Gastrocnemius medialis (tissue), 4 donors: ENCODE measurements around the gene PTPRC. TPM values are rescaled to one million over a fixed set of nuclear protein-coding genes. Genes with fewer than 3 reads are reported as not detected.

ENCODE experiments used
- ATAC-seq, 2 donors: fragments of 150-250 bp; one replicate each; pipeline ENCODE4 v1.9.1; 2016
- DNase-seq, 2 donors: peaks; one replicate each; pipeline ENCODE4 v3.0.0-alpha.2; 2019
- H3K27ac ChIP-seq, 4 donors: fragments of 200-600 bp; sonication (generic); 1 replicate in 1 of 4; 2 replicates in 3 of 4; pipeline ENCODE4 v1.5.1; 2016 to 2018; ENCODE audit warnings: mild to moderate bottlenecking in 2 of 4, moderate library complexity in 1 of 4
- H3K27me3 ChIP-seq, 3 donors: fragments of 200-600 bp; sonication (generic) in 2 of 3; 1 replicate in 1 of 3; 2 replicates in 2 of 3; pipeline versions ENCODE4 v1.5.1 to v1.6.0; 2016 to 2019; ENCODE audit warnings: mild to moderate bottlenecking in 1 of 3, moderate library complexity in 1 of 3
- H3K36me3 ChIP-seq, 2 donors: fragments of 200-600 bp; sonication (generic) in 1 of 2; one replicate each; pipeline ENCODE4 v1.5.1; 2017 to 2018
- H3K4me1 ChIP-seq, 2 donors: fragments of 200-600 bp; sonication (generic) in 1 of 2; one replicate each; pipeline ENCODE4 v1.5.1; 2016 to 2017; ENCODE audit warnings: mild to moderate bottlenecking in 2 of 2
- H3K4me3 ChIP-seq, 4 donors: fragments of 200-600 bp; sonication (generic) in 3 of 4; 1 replicate in 1 of 4; 2 replicates in 3 of 4; pipeline ENCODE4 v1.5.1; 2016 to 2019; ENCODE audit warnings: mild to moderate bottlenecking in 2 of 4
- H3K9me3 ChIP-seq, 3 donors: fragments of 200-600 bp; sonication (generic) in 2 of 3; 1 replicate in 1 of 3; 2 replicates in 2 of 3; pipeline ENCODE4 v1.5.1; 2016 to 2019
- CTCF ChIP-seq, 5 experiments: fragments of 450-650 bp in 3 of 5; fragments of 200-600 bp in 2 of 5; sonication (generic) in 2 of 5; IDR thresholded peaks in 4 of 5; conservative IDR thresholded peaks in 1 of 5; 1 replicate in 4 of 5; 2 replicates in 1 of 5; pipeline ENCODE4 v1.5.1; 2016 to 2019; ENCODE audit warnings: antibody characterized with exemption in 5 of 5, mild to moderate bottlenecking in 3 of 5, moderate library complexity in 3 of 5
- POLR2A ChIP-seq, 2 donors: fragments of 450-650 bp; IDR thresholded peaks; one replicate each; pipeline ENCODE4 v1.6.1; 2017; ENCODE audit warnings: antibody characterized with exemption in 2 of 2, mild to moderate bottlenecking in 2 of 2, moderate library complexity in 2 of 2
- in situ Hi-C, 4 donors: fragments of 200-750 bp; cut with MboI; loops; one replicate each; pipeline versions ENCODE4 v1.15.0 to v1.8.0; 2017; ENCODE audit warnings: low sequenced_read_pairs in 4 of 4
- intact Hi-C: fragments of 100-400 bp; cut with DNase I; formaldehyde crosslinking; loops from one replicate; pipeline ENCODE4 v1.15.1; 2023; ENCODE audit warnings: low total_unique reads
- total RNA-seq, 4 donors: library from RNA; depleted of rRNA; stranded (reverse); fragments of >200 nt; gene quantifications; one replicate each; pipeline versions ENCODE4 v1.1.0 to v1.2.3, GENCODE V29; 2016

PTPRC gene
- total RNA-seq, 4 donors from 2014 or later = 1.7 to 10.4 (median 5.3) TPM

- no peaks in the 10 kb centered on the region for H3K4me1 ChIP-seq
- DNase-seq (no peak), ATAC-seq (no peak)
- H3K27me3 ChIP-seq = no peaks in the 10 kb centered on the region
- intact Hi-C loops = no loop called here
- H3K27ac ChIP-seq = no peak overlapping the region
- H3K4me3 ChIP-seq = no peak overlapping the region
- TF ChIP-seq POLR2A (IDR thresholded peaks at IDR 0.05) (no peak), CTCF (IDR thresholded peaks at IDR 0.05 in 4 of 5, conservative IDR thresholded peaks at IDR 0.05 in 1 of 5) (no peak)
- H3K9me3 ChIP-seq = no peaks in the 10 kb centered on the region
- H3K36me3 ChIP-seq = no peaks in the 10 kb centered on the region
- in situ Hi-C loops = no loop called here
These were observed 33.3 kb downstream of the PTPRC start for GRCh38 chr1:198672124-198672523.

- Histone ChIP-seq H3K4me3 (no peak overlapping the region), H3K27me3 (no peaks in the 10 kb centered on the region), H3K9me3 (no peaks in the 10 kb centered on the region), H3K4me1 (no peaks in the 10 kb centered on the region), H3K36me3 (no peaks in the 10 kb centered on the region), H3K27ac (no peak overlapping the region)
- ATAC-seq = no peak
- in situ Hi-C loops (no loop called here), intact Hi-C loops (no loop called here)
- no peak for TF ChIP-seq POLR2A (IDR thresholded peaks at IDR 0.05)
- no peak for TF ChIP-seq CTCF (IDR thresholded peaks at IDR 0.05 in 4 of 5, conservative IDR thresholded peaks at IDR 0.05 in 1 of 5)
- no peak for DNase-seq
These were observed 35.2 kb downstream of the PTPRC start for GRCh38 chr1:198674009-198674408.

- TF ChIP-seq CTCF (IDR thresholded peaks at IDR 0.05 in 4 of 5, conservative IDR thresholded peaks at IDR 0.05 in 1 of 5) (no peak), POLR2A (IDR thresholded peaks at IDR 0.05) (no peak)
- ATAC-seq = no peak
- H3K27ac ChIP-seq = no peak overlapping the region
- no peak for DNase-seq
- no peaks in the 10 kb centered on the region for H3K36me3 ChIP-seq
- in situ Hi-C loops = no loop called here
- H3K9me3 ChIP-seq = no peaks in the 10 kb centered on the region
- no peak overlapping the region for H3K4me3 ChIP-seq
- H3K27me3 ChIP-seq = no peaks in the 10 kb centered on the region
- H3K4me1 ChIP-seq = no peaks in the 10 kb centered on the region
- intact Hi-C loops = no loop called here
These were observed 37.4 kb downstream of the PTPRC start for GRCh38 chr1:198676253-198676652.

DNA sequence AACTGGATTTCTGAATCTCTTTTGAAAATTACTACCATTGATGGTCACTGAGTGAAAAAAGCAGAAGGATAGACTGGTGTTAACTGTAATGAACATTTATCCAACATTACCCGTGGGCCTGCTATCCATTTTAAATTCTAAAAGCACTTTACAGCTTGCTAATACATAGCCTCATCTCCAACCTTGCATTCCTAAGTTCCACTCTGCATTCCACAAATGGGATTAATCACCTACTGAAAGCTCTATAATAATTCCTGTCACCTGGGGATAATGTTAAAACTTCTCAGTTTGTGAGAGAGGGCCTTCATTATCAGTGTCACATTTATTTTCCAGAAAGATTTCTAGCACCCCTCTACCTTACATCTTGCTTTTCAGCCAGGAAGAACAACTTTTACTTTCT, 38.2 kb downstream of the PTPRC start:
- no peaks in the 10 kb centered on the region for H3K27me3 ChIP-seq
- no peak overlapping the region for H3K4me3 ChIP-seq
- DNase-seq (no peak), ATAC-seq (no peak)
- H3K36me3 ChIP-seq = no peaks in the 10 kb centered on the region
- H3K27ac ChIP-seq = no peak overlapping the region
- intact Hi-C loops (no loop called here), in situ Hi-C loops (no loop called here)
- H3K9me3 ChIP-seq = no peaks in the 10 kb centered on the region
- no peaks in the 10 kb centered on the region for H3K4me1 ChIP-seq
- TF ChIP-seq CTCF (IDR thresholded peaks at IDR 0.05 in 4 of 5, conservative IDR thresholded peaks at IDR 0.05 in 1 of 5) = no peak
- TF ChIP-seq POLR2A (IDR thresholded peaks at IDR 0.05) = no peak

DNA sequence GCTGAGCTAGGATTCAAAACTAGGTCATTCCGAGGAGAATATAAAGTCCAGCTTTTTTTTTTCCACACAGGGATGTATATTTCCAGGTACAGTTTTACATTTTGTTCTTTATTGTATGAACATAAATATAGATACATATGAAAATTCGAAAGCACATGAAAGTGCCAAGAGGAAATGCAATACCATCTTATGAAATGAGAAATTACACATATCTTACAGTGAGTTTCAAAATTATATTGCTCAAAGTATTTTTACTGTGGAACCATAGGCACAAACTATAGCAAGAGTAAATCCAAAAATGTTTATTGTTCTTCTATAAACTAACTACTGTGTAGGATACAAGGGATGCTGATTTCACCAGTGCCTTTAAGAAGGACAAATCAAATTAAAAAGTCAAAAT, 39.0 kb downstream of the PTPRC start:
- in situ Hi-C loops (no loop called here), intact Hi-C loops (no loop called here)
- H3K36me3 ChIP-seq = no peaks in the 10 kb centered on the region
- no peak for ATAC-seq
- no peaks in the 10 kb centered on the region for H3K9me3 ChIP-seq
- H3K4me1 ChIP-seq = no peaks in the 10 kb centered on the region
- H3K4me3 ChIP-seq = no peak overlapping the region
- no peak for DNase-seq
- no peak overlapping the region for H3K27ac ChIP-seq
- no peak for TF ChIP-seq CTCF (IDR thresholded peaks at IDR 0.05 in 4 of 5, conservative IDR thresholded peaks at IDR 0.05 in 1 of 5)
- TF ChIP-seq POLR2A (IDR thresholded peaks at IDR 0.05) = no peak
- H3K27me3 ChIP-seq = no peaks in the 10 kb centered on the region
